HG02588 (cell line): ENCODE data around the gene SUV39H2.
A peak's percentile ranks its signal among the peaks of the same experiment; 100 is the strongest.
"Not testable (repeated sequence)": the region's sequence is repeated elsewhere in the genome, so short reads cannot be mapped to it uniquely, and the experiment has no call there.

Experiments used
- ATAC-seq: cut with Tn5 transposase; IDR thresholded peaks from one replicate; pipeline ENCODE4 v1.9.1; 2021; ENCODE audit warnings: mild to moderate bottlenecking, moderate library complexity; ENCODE audit not compliant: unreplicated experiment

The SUV39H2 gene

DNA sequence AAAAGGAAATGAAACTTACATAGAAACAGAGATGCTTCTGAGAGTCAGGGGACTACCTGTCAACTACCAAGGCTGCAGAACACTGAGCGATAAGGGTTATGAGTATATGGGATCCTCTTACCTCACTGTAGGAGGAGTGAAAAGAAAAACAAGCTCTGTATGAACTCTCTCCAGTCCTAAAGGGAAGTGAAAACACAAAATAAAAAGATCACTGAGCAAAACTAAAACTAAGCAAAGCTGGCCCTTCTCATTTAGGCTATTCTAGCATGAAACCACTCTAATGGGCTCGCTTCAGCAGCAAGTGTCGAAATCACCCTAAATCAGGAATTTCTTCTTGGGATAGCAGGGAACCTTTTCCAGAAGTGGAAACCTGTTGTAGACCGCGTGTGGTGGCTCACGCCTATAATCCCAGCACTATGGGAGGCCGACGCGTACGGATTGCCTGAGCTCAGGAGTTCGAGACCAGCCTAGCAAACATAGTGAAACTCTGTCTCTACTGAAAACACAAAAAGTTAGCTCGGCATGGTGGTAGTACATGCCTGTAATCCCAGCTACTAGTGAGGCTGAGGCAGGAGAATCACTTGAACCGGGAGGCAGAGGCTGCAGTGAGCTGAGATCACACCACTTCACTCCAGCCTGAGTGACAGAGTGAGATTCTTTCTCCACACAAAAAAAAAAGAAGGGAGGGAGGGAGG, 48.2 kb downstream of the SUV39H2 start:
- peak; percentile 94 for ATAC-seq

DNA sequence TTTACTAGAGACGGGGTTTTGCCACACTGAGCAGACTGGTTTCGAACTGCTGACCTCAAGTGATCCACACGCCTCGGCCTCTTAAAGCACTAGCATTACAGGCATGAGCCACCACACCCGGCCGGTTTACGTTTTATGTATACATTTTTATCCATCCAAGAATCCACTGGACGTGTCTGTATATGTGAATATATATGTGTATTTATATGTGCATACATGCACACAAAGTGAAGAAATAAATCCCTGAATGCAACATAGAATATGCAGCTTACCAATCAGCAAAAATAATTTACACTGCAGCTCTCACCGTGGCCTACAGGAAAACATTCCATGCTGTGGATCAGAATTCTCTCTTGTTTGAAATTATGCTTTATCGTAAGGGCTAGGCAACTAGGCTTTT, 51.9 kb downstream of the SUV39H2 start:
- no peak for ATAC-seq

GRCh38 chr10:14936584-14936983, 57.9 kb downstream of the SUV39H2 start:
- no peak for ATAC-seq

GRCh38 chr10:14938971-14939370, 60.3 kb downstream of the SUV39H2 start:
- ATAC-seq: not testable (repeated sequence)

- ATAC-seq: not testable (repeated sequence)
Observed at GRCh38 chr10:14942147-14942949, 63.7 kb downstream of the SUV39H2 start.

DNA sequence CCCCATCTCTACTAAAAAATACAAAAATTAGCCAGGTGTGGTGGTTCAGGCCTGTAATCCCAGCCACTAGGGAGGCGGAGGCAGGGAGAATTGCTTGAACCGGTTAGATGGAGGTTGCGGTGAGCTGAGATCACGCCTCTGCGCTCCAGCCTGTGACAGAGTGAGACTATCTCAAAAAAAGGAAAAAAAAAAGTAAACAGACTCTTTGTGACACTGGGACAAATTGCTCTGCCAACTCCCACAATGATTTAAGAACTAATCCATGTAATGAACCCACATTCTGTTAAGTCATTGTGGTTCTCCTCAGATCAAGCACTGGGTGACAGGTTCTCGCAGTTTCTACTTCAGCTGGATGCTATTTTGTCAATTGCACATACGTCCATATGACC, 64.3 kb downstream of the SUV39H2 start:
- not testable (repeated sequence) for ATAC-seq

DNA sequence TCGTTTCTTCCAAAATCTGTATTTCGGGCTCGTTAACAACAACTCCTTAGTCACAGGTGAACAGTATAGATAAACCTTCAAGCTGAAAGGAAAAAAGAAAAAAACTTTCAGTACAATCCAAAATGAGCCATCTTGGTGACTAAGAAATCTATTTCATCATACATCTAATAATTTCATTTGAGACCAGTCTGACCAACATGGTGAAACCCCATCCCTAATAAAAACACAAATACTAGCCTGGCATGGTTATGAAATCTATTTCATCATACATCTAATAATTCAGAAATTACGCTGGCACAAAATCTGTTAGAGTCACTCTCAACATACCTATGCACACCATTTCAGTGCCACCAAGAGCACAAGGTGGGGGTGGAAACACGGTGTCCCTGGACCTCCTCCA, 66.4 kb downstream of the SUV39H2 start:
- no peak for ATAC-seq

DNA sequence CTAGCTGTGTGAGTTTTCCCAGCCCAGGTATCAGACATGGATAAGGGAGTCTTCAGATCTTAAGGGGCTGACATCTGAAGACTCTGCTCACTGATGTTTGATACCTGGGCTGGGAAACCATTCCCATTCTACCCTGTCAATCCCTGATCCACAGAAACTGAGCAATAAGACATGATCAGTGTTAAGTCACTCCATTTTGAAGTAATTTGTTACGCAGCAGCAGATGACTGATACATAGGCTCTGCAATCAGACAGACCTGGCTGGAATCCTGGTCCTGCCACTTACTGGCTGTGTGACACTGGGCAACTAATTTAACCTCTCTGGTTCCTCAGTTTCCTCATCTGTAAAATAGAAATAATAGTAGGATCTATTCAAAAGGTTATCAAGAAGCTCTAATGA, 68.6 kb downstream of the SUV39H2 start:
- ATAC-seq: no peak

DNA sequence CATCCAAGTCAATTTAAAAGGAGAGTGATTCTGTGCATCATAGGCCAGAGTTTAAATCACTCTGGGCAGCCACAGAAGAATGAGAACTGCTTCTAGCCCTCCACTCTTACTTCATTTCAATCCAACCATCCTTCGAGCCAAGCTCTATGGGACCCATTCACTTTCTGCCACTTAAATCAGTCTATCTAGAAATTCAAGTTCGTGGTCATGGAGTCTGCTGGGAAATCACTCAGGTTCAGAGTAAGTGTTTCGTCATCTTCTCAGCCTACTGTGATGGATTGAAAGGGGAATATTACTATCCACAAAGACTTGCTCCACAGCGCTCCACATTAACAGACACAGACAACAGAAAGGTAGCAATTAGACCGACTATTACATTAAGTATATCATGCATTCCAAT, 70.6 kb downstream of the SUV39H2 start:
- ATAC-seq: no peak

GRCh38 chr10:14952851-14953423, 74.3 kb downstream of the SUV39H2 start:
- ATAC-seq: no peak

DNA sequence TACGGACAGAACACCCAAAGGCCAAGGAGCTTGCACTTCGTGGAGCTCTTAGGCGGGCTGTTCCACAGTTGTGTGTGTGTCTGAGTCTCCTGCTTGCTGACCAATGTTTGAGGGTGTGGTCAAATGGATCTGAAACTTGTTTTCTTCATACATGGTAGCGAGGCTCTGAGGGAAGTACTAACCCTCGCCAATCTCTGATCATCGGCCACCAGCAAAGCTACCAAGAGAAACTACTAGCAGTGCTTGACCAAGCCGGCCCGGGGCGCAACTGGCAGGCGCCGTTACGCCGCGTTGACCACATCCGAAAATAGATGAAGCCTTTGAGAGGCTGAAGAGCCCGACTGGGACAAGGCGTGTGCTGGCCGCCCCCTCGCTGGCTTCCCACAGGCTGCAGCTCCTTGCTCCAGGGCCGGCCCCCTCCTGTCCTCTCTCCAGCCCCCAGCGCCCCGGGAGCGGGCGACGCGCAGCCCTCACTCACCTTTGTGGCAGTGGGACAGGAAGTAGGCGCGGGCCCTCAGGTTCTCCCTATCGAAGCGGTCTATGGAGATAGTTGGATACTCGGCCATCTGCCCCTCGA, 74.8 kb downstream of the SUV39H2 start:
- peak; percentile 34 for ATAC-seq
